CD1c-positive myeloid dendritic cell (primary cell): ENCODE measurements around the gene SIGLEC11.

Experiments
- DNase-seq: peaks from one replicate; pipeline ENCODE4 v3.0.0-alpha.2; 2016; ENCODE audit errors: extremely low spot score

The SIGLEC11 gene, protein sequence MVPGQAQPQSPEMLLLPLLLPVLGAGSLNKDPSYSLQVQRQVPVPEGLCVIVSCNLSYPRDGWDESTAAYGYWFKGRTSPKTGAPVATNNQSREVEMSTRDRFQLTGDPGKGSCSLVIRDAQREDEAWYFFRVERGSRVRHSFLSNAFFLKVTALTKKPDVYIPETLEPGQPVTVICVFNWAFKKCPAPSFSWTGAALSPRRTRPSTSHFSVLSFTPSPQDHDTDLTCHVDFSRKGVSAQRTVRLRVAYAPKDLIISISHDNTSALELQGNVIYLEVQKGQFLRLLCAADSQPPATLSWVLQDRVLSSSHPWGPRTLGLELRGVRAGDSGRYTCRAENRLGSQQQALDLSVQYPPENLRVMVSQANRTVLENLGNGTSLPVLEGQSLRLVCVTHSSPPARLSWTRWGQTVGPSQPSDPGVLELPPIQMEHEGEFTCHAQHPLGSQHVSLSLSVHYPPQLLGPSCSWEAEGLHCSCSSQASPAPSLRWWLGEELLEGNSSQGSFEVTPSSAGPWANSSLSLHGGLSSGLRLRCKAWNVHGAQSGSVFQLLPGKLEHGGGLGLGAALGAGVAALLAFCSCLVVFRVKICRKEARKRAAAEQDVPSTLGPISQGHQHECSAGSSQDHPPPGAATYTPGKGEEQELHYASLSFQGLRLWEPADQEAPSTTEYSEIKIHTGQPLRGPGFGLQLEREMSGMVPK

DNA sequence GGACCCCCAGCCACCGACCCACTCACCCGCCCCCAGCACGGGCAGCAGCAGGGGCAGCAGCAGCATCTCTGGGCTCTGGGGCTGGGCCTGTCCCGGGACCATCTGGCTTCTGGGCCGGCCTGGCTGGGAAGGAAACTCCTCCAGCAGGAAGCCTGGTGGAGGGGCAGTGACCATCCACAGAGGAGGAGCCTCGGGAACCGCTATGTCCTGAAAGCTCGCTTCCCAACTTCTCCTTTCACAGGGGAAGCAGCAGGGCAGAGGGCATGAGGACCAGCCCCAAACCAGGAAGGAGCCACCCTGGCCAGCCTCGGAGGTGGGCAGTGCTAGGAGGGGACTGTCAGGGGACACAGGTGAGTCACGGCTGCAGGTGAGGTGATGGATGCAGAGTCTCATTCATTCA lies at the start of gene SIGLEC11:
TSS of gene SIGLEC11 (minus strand) at position 193 of the 400 bp plus-strand sequence. CDS start at position 102, 91 bp downstream.
- DNase-seq, result peak; percentile 52

GRCh38 chr19:50008532-50008931 lies 47.6 kb upstream of the SIGLEC11 start:
- no peak for DNase-seq

GRCh38 chr19:50007947-50008346 lies 47.0 kb upstream of the SIGLEC11 start:
- DNase-seq, result no peak

DNA sequence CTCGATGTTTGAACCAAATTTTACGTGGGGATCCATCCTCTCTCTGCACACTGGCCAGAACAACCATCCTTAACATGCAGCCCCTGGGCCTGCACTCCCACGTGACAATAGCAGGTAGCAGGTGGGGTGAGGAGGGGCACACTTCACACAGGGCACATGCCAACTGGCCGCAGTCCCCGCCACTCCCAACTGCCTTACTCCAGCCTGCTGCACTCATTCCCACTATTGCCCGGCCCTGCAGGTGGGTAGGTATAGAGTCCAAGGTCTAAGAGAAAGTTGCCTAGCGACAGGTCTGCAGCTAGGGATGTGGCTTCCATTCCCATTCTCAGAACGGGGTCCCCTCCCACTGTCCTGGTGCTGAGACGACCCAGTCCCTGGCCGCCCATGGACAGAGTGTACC lies 46.2 kb upstream of the SIGLEC11 start:
- DNase-seq, result no peak

DNA sequence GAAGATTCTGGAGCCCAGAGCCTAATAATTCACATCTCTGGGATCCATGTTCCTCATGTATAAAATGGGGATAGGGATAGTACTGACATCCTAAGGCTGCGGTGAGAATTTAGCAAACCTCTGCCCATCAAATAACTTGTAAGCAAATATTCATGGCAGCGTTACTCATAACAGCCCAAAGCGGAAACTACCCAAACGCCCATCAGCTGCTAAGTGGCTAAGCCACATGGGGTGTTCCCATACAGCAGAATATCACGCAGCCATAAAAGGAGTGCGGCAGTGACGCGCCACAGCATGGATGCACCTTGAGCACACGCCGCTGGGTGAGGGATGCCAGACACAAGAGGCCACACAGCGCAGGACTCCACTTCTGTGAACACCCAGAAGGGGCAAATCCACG lies 44.5 kb upstream of the SIGLEC11 start:
- no peak for DNase-seq

DNA sequence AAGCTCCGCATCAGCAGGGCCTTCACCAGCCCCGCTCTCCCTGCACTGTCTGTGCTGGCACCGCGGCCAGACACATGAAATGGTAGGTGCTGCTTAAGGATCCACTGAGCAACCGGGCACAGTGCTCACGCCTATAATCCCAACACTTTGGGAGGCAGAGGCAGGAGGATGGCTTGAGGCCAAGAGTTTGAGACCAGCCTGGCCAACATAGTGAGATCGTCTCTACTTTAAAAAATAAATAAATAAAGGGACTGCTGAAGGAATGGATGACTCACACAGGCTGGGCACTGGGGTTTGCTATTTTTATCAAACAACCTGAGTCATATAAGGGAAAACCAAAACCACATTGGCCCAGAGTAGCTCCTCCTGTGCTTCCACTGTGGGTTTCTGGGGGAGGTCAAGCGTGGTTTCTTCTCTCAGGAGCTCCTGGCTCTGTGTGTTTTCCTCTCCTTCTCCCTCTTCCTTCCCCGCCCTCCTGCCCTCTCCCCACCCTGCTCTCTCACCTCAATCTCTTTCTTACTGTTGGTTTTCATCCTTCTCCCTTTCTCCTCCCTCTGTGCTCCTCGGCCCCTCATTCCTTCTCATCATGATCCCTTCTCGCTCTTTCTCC lies 42.9 kb upstream of the SIGLEC11 start:
- DNase-seq, result peak; percentile 19

DNA sequence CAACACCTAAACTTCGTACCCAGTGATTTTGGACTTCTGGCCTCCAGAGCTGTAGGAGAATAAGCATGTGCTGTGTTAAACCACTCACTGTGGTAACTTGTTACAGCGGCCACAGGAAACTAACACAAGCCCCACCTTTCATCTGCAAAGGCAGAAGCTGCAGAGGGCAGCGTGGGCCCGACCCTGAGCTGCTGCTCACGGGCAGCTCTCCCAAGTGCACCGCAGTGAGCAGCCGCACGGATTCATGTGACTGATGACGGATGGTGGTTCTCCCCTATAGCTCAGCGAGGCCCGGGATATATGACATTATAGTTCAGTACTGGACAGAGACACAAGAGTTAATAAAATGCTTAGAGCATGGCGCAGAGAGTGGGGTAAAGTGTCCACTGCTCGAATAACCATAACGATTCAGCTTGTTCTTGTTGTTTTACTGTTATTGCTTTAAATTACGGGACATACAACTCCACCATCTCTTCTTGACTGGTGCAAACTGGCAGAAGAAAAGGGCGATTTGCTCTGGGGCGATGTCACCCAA lies 42.3 kb upstream of the SIGLEC11 start:
- DNase-seq, result no peak

GRCh38 chr19:50002386-50002960 lies 41.5 kb upstream of the SIGLEC11 start:
- no peak for DNase-seq

- DNase-seq, result no peak
Measured at GRCh38 chr19:50001775-50002174, 40.8 kb upstream of the SIGLEC11 start.

GRCh38 chr19:50000841-50001557 lies 40.0 kb upstream of the SIGLEC11 start:
- DNase-seq, result peak; percentile 18

DNA sequence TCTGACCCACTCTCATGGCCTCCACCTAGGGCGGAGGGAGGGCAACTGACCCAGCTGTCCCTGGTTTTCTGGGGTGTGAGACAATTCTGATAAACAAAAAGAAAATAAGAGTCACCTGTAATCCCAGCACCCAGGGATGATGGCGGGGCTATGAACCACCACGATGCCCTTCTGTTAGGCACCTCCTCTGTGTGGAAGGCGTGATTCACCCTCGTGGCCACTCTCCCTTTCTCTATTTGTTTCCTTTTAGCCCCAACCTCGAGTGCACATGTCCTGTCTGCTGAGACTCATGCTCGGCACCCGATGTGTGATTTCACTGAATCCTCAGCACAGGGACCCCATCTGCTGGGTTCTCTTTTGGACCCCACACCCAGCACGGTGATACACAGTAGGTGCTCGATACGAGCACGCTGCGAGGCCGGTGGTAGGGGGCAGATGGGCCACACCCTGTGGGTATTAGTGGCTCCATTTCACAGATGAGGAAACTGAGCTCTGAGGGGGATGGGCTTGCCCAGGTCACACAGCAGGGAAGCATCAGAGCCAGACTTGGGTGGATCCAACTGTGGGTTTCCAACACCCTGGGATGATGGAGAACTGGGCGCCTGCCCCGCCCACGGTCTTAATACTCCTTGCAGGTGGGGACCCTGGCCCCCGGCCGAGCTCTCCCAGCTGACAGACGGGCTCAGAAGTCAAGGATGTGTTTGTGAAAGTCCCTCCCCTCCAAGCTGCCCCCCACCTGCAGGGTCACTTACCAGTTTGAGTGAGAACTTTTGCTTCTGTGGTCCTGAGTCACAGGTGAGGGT lies 39.3 kb upstream of the SIGLEC11 start:
- no peak for DNase-seq

GRCh38 chr19:49999371-50000010 lies 38.5 kb upstream of the SIGLEC11 start:
- DNase-seq, result no peak

GRCh38 chr19:49997709-49998108 lies 36.7 kb upstream of the SIGLEC11 start:
- peak; percentile 70 for DNase-seq

GRCh38 chr19:49988433-49988832 lies 27.5 kb upstream of the SIGLEC11 start:
- no peak for DNase-seq

DNA sequence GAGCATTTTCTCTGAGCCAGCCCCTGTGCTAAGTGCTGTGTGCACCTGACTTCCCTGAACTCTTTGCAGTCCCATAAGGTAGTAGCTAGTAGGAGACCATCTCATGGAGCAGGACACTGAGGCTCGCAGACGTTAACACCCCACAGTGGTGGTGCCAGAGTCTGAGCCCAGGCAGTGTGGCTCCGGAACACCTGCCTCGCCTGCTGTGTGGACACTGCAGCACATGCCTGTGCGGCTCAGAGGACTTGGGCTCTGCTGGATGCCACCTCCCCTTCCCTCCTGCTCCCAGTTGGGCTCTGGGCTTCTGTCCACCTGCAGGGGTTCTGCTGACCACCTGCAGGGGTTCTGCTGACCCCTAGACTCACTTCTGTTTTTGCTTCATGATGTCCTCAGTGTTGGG lies 27.0 kb upstream of the SIGLEC11 start:
- DNase-seq, result no peak

DNA sequence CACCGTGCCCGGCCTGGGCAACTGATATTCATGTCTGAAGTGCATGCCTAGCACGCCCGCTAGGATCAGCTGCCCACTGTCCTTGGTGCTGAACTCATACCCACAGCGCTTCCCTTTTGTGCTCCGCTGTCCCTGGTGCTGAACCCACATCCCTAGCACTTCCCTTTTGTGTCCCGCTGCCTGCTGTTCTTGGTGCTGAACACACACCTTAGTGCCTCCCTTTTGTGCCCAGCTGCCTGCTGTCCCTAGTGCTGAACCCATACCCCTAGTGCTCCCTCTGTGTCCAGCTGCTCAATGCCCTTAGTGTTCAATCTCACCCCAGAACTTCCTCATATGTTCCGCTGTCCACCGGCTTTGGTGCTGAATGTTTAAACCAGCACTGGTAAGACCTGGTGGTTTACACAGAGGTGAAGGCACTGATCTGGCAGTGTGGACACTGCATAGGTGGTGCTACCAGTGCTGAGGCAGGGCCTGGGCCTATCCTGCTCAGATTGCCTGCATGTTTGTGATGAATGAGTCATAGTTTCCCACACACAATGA lies 26.3 kb upstream of the SIGLEC11 start:
- peak; percentile 97 for DNase-seq

DNA sequence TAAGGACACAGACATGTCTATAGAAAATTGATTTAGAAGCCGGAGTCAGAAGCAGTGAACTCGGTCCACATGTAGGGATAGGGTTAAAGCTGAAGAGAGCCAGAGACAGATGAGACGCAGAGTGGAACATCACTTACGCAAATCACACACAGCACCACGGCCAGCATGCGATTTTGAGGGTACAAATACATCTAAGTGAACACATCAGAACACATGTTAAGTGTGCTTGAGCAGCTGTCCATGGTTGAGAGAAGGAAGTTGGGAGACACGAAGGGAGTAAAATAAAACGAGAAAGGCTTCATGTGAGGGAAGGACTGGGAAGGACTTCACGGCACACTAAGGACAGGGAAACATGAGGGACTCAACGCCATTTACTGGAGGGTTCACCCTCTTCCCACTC lies 25.4 kb upstream of the SIGLEC11 start:
- DNase-seq, result no peak

DNA sequence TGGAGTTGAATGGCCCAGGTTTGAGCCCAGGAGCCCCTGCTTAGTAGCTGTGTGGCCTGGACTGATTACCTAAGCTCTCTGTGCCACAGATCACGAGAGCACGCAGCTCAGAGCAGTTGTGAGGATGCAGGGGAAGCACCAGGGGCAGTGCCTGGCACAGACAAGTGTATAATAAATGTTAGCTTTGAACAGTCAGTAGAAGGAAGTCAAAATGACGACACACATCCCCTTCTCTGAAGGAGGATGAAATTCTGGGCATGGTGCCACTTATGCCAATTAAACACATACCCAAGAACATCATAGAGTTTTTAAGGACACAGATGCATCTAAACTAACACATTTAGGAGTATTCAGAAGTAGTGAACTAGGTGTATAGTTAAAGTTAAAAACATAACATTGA lies 24.9 kb upstream of the SIGLEC11 start:
- DNase-seq, result peak; percentile 8

DNA sequence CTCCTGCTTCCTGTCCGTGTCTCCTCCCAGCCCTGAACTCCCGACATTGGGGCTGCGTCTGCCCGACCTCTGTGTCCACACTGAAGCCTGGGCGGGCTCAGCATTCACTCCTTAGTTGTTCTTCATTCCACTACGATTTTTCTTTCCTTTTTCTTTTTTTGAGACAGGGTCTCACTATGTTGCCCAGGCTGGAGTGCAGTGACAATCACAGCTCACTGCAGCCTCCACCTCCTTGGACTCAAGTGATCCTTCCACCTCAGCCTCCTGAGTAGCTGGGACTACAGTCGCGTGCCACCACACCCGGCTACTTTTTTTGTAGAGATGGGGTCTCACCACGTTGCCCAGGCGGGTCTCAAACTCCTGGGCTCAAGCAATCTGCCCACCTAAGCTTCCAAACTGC lies 23.5 kb upstream of the SIGLEC11 start:
- DNase-seq, result no peak
